T-helper 9 cell (primary cell): Measurements from ENCODE around the gene CENPQ.

ENCODE experiments used
- DNase-seq: peaks from one replicate; pipeline ENCODE4 v3.0.0-alpha.2; 2020

CENPQ gene

GRCh38 chr6:49541936-49542335 is 78.8 kb downstream of the CENPQ start:
- DNase-seq: no peak
